Spinal cord (tissue), 10 donors: Measurements from ENCODE around the gene MIPOL1. TPM values are rescaled to one million over a fixed set of nuclear protein-coding genes. Genes with fewer than 3 reads are reported as not detected.
A peak's percentile ranks its signal among the peaks of the same experiment; 100 is the strongest.

Source experiments
- DNase-seq, 6 donors: peaks; one replicate each; pipeline versions ENCODE4 v3.0.0 to v3.0.0-alpha.2; 2013 to 2015; ENCODE audit warnings: low spot score in 6 of 6, low read depth in 4 of 6
- H3K27ac ChIP-seq: one replicate; pipeline ENCODE4 v1.5.1; 2013; ENCODE audit warnings: low read depth, low read length, control low read depth
- H3K27me3 ChIP-seq: one replicate; pipeline ENCODE4 v1.6.1; 2013; ENCODE audit warnings: low read length; ENCODE audit not compliant: control insufficient read depth, insufficient read depth
- H3K36me3 ChIP-seq: one replicate; pipeline ENCODE4 v1.6.1; 2013; ENCODE audit warnings: low read length; ENCODE audit not compliant: control insufficient read depth, insufficient read depth
- H3K4me1 ChIP-seq: one replicate; pipeline ENCODE4 v1.6.1; 2013; ENCODE audit warnings: low read length; ENCODE audit not compliant: control insufficient read depth, insufficient read depth
- H3K4me3 ChIP-seq: one replicate; pipeline ENCODE4 v1.5.1; 2013; ENCODE audit warnings: low read depth, low read length, control low read depth
- H3K9me3 ChIP-seq: one replicate; pipeline ENCODE4 v1.6.1; 2013; ENCODE audit warnings: low read length; ENCODE audit not compliant: control insufficient read depth, insufficient read depth
- WGBS: methylation state at CpG from one replicate; pipeline ENCODE4 v1.1.5; 2013; ENCODE audit warnings: missing lambda C conversion rate; ENCODE audit not compliant: insufficient coverage; 5-methylcytosine and 5-hydroxymethylcytosine counted together
- polyA plus RNA-seq, 2 donors: library from polyadenylated mRNA; unstranded; fragments of 120-200 nt; gene quantifications; one replicate each; pipeline ENCODE4 v1.2.1, GENCODE V29; 2013; ENCODE audit not compliant: insufficient read length in 2 of 2
- total RNA-seq, 2 donors: library from RNA; depleted of rRNA in 1 of 2; stranded (reverse); fragments of 120-200 nt in 1 of 2; fragments of >200 nt in 1 of 2; gene quantifications; one replicate each; pipeline versions ENCODE4 v1.2.3 to v1.2.4, GENCODE V29; 2013 to 2014
- donor health status: healthy.

The MIPOL1 gene
- total and polyA plus RNA-seq, 4 donors, result 3.9 to 19.6 (median 11.0) TPM

- no peaks in the 10 kb centered on the region for H3K36me3 ChIP-seq
- no peak for DNase-seq
- whole genome bisulfite sequencing, result 95% methylated on average over 2 of the region's 4 CpGs
These were observed 361.0 kb downstream of the MIPOL1 start for GRCh38 chr14:37558740-37559139.

DNA sequence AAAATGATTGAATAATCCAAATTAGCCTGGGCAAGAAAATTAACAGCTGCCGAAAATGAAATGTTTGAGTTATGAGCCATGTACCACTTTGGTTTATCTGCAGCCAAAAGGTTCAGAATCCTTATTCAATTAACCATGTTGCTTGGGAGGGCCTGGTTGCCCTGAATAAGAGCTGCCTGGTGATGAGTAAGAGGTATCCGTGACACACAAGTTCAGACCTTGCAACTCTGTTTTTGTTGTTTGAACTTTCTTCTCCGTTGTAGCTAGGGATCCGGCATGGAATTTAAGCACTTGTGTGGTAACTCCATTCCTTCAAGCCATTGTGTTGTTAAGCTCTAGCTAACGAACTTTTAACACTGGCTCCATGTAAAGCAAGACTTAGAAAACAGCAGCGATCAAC is 361.6 kb downstream of the MIPOL1 start:
- Histone ChIP-seq H3K4me1 (no peaks in the 10 kb centered on the region), H3K36me3 (no peaks in the 10 kb centered on the region), H3K9me3 (no peaks in the 10 kb centered on the region), H3K27ac (no peak overlapping the region), H3K4me3 (no peak overlapping the region), H3K27me3 (no peaks in the 10 kb centered on the region)
- DNase-seq, result peak in 2 of 6 donors; percentile 12 to 15
- 40% methylated on average over 2 of the region's 6 CpGs for WGBS

More at GRCh38 chr14:37558740-37559139, 361.0 kb downstream of the MIPOL1 start:
- no peak overlapping the region for H3K4me3 ChIP-seq
- no peaks in the 10 kb centered on the region for H3K27me3 ChIP-seq
- H3K27ac ChIP-seq, result no peak overlapping the region
- peaks cover 2% of the 10 kb centered on the region for H3K9me3 ChIP-seq
- no peaks in the 10 kb centered on the region for H3K4me1 ChIP-seq

DNA sequence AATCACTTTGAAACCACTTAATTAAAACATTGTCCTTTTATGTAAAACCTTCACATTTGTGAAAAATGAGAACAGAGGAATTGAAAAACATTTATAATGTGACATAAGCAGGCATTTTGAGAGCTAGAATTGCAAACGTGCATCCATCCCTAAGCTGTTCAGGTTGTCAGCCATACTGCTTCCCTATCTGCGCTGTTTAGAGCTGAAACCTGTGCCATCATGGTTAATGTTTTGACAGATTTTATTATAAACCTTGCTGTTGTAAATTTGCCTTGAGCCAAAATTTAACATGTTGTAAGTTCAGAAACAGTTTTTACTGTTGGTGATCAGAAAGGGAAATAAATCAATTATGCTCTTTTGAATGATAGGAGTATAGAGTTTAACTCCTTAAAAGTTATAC is 365.5 kb downstream of the MIPOL1 start:
- WGBS, result 91% methylated on average over 2 of the region's 2 CpGs
- Histone ChIP-seq H3K27ac (no peak overlapping the region), H3K27me3 (no peaks in the 10 kb centered on the region), H3K36me3 (no peaks in the 10 kb centered on the region), H3K9me3 (no peaks in the 10 kb centered on the region), H3K4me3 (no peak overlapping the region), H3K4me1 (no peaks in the 10 kb centered on the region)
- no peak for DNase-seq

DNA sequence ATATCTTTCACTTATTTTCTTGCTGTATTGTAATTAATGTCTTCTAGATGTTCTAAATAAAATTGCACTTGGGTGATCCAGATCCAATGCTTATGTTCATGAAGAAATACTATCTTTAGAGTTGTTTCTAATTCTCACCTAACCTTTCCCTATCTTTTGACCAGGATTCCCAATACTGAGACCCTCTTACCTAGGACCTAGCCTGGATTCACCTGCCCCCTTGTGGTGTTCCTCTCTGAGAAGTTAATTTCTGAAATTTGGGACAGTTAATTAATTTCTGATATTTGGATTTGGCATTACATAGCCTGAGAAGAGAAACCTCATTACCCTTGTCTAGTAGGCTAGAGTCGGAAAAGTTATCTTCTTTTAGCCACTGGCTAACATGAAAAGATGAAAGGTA is 367.8 kb downstream of the MIPOL1 start:
- Histone ChIP-seq H3K27ac (no peak overlapping the region), H3K27me3 (no peaks in the 10 kb centered on the region), H3K4me1 (no peaks in the 10 kb centered on the region), H3K36me3 (no peaks in the 10 kb centered on the region), H3K4me3 (no peak overlapping the region), H3K9me3 (no peaks in the 10 kb centered on the region)
- DNase-seq, result no peak
- WGBS, result no CpG with 5 or more reads among the region's 1 CpG

DNA sequence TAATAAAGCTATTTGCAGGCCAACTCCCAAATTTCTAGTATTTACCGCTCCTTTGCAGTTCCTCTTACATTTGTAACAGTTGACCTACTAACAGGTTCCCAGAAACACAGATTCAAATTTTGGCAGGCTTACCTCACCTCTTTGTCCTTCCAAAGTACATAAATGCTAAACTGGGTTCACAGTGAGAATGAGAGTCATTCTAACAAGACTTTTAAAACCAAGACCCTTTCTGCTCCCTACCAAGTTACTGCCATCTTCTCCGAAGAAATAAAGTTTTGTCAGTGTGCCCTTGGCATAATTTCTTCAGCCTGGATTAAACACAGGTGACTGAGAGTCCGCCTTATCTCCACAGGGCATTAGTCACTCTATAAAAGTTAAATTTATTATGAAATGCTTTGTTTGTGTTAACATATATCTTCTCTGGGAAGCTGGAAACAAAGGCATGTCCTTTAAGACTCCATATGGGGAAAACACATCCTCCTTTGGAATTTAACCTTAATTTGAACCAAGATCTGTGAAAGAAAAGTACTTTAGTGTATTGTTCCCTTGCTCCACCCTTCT is 369.2 kb downstream of the MIPOL1 start:
- 0% methylated on average over 1 of the region's 3 CpGs for WGBS
- Histone ChIP-seq H3K4me3 (no peak overlapping the region), H3K4me1 (no peaks in the 10 kb centered on the region), H3K27me3 (no peaks in the 10 kb centered on the region), H3K27ac (peak overlapping the region; percentile 43), H3K36me3 (no peaks in the 10 kb centered on the region), H3K9me3 (no peaks in the 10 kb centered on the region)
- peak in 1 of 6 donors; percentile 36 for DNase-seq

- H3K4me1 ChIP-seq, result no peaks in the 10 kb centered on the region
- H3K27me3 ChIP-seq, result no peaks in the 10 kb centered on the region
- DNase-seq, result no peak
- no peaks in the 10 kb centered on the region for H3K9me3 ChIP-seq
- H3K27ac ChIP-seq, result no peak overlapping the region
- no peak overlapping the region for H3K4me3 ChIP-seq
- 83% methylated on average over 3 of the region's 7 CpGs for WGBS
- no peaks in the 10 kb centered on the region for H3K36me3 ChIP-seq
These were observed 372.0 kb downstream of the MIPOL1 start for GRCh38 chr14:37569729-37570128.

GRCh38 chr14:37571391-37571790 is 373.7 kb downstream of the MIPOL1 start:
- Histone ChIP-seq H3K27me3 (peaks cover 3% of the 10 kb centered on the region), H3K9me3 (no peaks in the 10 kb centered on the region), H3K27ac (no peak overlapping the region), H3K4me1 (no peaks in the 10 kb centered on the region), H3K4me3 (no peak overlapping the region), H3K36me3 (no peaks in the 10 kb centered on the region)
- WGBS, result 100% methylated on average over 3 of the region's 4 CpGs
- DNase-seq, result no peak

DNA sequence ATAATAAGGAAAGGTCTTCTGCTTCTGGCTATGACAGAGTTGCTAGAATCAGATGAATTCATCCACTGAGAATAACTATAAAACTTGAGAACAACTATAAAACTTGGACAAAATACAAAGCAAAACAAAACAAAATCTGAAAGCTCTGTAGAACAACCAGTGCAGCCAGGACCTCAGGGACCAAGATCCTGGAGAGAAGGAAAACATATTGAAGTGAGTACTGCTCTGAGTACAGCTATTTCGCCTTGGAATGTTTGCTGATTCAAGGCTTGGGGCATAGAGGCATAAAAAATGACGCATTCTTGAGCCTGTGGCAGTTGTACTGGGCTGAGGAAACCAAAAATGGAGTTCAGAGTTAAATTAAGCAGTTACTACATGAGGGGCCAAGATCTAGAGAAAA is 375.6 kb downstream of the MIPOL1 start:
- no peaks in the 10 kb centered on the region for H3K36me3 ChIP-seq
- H3K4me3 ChIP-seq, result no peak overlapping the region
- no peak for DNase-seq
- 100% methylated on average over 1 of the region's 2 CpGs for WGBS
- no peaks in the 10 kb centered on the region for H3K4me1 ChIP-seq
- no peak overlapping the region for H3K27ac ChIP-seq
- peaks cover 12% of the 10 kb centered on the region for H3K27me3 ChIP-seq
- H3K9me3 ChIP-seq, result no peaks in the 10 kb centered on the region

DNA sequence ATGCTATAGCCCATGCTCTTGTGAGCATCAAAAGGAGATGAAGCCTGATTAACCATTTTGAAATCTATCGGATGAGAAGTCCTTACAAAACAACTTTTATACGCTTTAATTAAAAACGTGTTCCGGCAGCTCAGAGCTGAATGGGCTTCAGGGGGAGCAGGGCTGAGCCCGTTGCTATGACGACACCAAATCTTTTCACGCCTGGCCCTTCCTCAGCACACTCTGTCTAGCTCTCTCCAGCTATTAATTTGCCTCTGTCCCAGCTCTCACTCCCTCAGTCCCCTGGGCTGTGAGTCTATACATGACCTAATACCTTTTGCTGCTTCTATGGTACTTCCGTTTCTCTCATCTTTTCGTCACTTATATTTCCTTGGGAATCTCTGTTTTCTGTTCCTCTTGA is 381.5 kb downstream of the MIPOL1 start:
- H3K4me1 ChIP-seq, result peaks cover 10% of the 10 kb centered on the region
- peak in 2 of 6 donors; percentile 59 to 71 for DNase-seq
- no peaks in the 10 kb centered on the region for H3K9me3 ChIP-seq
- no peaks in the 10 kb centered on the region for H3K36me3 ChIP-seq
- 7% methylated on average over 7 of the region's 9 CpGs for WGBS
- H3K4me3 ChIP-seq, result no peak overlapping the region
- H3K27me3 ChIP-seq, result peaks cover 54% of the 10 kb centered on the region
- H3K27ac ChIP-seq, result no peak overlapping the region

- Histone ChIP-seq H3K9me3 (no peaks in the 10 kb centered on the region), H3K36me3 (no peaks in the 10 kb centered on the region), H3K4me3 (no peak overlapping the region), H3K4me1 (peaks cover 18% of the 10 kb centered on the region), H3K27ac (no peak overlapping the region), H3K27me3 (peaks cover 63% of the 10 kb centered on the region)
- no peak for DNase-seq
- WGBS, result no CpG with 5 or more reads among the region's 2 CpGs
These were observed 382.4 kb downstream of the MIPOL1 start for GRCh38 chr14:37580146-37580545.
